MM.1S (cell line): ENCODE measurements around the gene CD44.

Experiments used
- DNase-seq: peaks from one replicate; pipeline ENCODE4 v3.0.0-alpha.2; 2015
- H2AFZ ChIP-seq: fragments of 300-600 bp; sonication (generic); 2 replicates; pipeline ENCODE4 v1.6.0; 2016; ENCODE audit warnings: antibody characterized with exemption, low read length
- H3F3A ChIP-seq: fragments of 300-600 bp; sonication (generic); 2 replicates; pipeline ENCODE4 v1.6.1; 2016; ENCODE audit warnings: mild to moderate bottlenecking, antibody characterized with exemption, low read length, moderate library complexity, mixed read lengths; ENCODE audit not compliant: insufficient read depth
- H3K27ac ChIP-seq: fragments of 300-600 bp; sonication (generic); 2 replicates; pipeline ENCODE4 v1.5.1; 2016; ENCODE audit warnings: mild to moderate bottlenecking, low read length
- H3K27me3 ChIP-seq: fragments of 300-600 bp; sonication (generic); replicated peaks from 2 replicates; pipeline ENCODE4 v1.6.0; 2016; ENCODE audit warnings: low read length; ENCODE audit not compliant: insufficient read depth
- H3K36me3 ChIP-seq: fragments of 300-600 bp; sonication (generic); replicated peaks from 2 replicates; pipeline ENCODE4 v1.6.1; 2016; ENCODE audit warnings: mild to moderate bottlenecking, low read length, mixed read lengths; ENCODE audit not compliant: insufficient read depth
- H3K4me1 ChIP-seq: fragments of 300-600 bp; sonication (generic); 2 replicates; pipeline ENCODE4 v1.6.1; 2016; ENCODE audit warnings: low read length, mixed read lengths
- H3K4me2 ChIP-seq: fragments of 300-600 bp; sonication (generic); 2 replicates; pipeline ENCODE4 v1.6.0; 2016; ENCODE audit warnings: low read depth, low read length
- H3K4me3 ChIP-seq: fragments of 300-600 bp; sonication (generic); 2 replicates; pipeline ENCODE4 v1.5.1; 2016; ENCODE audit warnings: low read length, mixed read lengths
- H3K79me2 ChIP-seq: fragments of 300-600 bp; sonication (generic); 2 replicates; pipeline ENCODE4 v1.6.1; 2016; ENCODE audit warnings: mixed run types, low read length, mixed read lengths
- H3K9ac ChIP-seq: fragments of 300-600 bp; sonication (generic); 2 replicates; pipeline ENCODE4 v1.6.1; 2016; ENCODE audit warnings: low read length, mixed read lengths
- H3K9me2 ChIP-seq: fragments of 300-600 bp; sonication (generic); replicated peaks from 2 replicates; pipeline ENCODE4 v1.6.1; 2016; ENCODE audit warnings: mild to moderate bottlenecking, low read length, mixed read lengths; ENCODE audit not compliant: insufficient read depth
- H3K9me3 ChIP-seq: fragments of 300-600 bp; sonication (generic); replicated peaks from 2 replicates; pipeline ENCODE4 v1.6.1; 2016; ENCODE audit warnings: mild to moderate bottlenecking, low read length, mixed read lengths; ENCODE audit not compliant: insufficient read depth
- H4K20me1 ChIP-seq: fragments of 300-600 bp; sonication (generic); 2 replicates; pipeline ENCODE4 v1.6.1; 2016; ENCODE audit warnings: mild to moderate bottlenecking, low read length, moderate library complexity, mixed read lengths; ENCODE audit not compliant: insufficient read depth
- EZH2 ChIP-seq: fragments of 300-600 bp; sonication (generic); optimal IDR thresholded peaks from 2 replicates; pipeline ENCODE3; 2017; ENCODE audit warnings: low read depth, mild to moderate bottlenecking, antibody characterized with exemption, low read length, mixed read lengths
- EZH2phosphoT487 ChIP-seq: fragments of 300-600 bp; sonication (generic); IDR thresholded peaks from 2 replicates; pipeline ENCODE4 v1.6.1; 2018; ENCODE audit warnings: antibody characterized with exemption, low read length
- TF ChIP-seq, protein P1 (sequence below): fragments of 300-600 bp; sonication (generic); IDR thresholded peaks from 2 replicates; pipeline ENCODE4 v1.5.1; 2016; ENCODE audit warnings: antibody characterized with exemption, low read length, mixed read lengths

CD44 gene

DNA sequence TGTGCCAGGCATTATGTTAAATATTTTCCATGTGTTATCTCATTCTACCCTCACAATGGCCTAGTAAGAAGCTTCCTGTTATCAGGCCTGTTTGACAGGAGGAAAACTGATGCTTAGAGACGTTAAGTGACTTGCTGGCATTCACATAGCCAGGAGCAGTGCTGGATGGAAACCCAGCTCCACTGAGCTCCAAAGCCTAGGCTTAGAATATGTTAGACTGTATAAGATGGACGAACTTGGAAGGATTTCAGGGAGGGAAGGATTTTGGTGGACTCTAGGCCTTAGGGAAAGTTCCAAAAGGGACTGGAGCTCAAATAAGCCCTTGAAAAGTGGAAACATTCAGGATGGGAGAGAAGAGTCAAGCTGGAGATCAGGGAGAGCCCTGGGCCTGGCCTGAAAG lies 2.1 kb downstream of the CD44 start:
- peak overlapping the region; percentile 95 for H3K27ac ChIP-seq

DNA sequence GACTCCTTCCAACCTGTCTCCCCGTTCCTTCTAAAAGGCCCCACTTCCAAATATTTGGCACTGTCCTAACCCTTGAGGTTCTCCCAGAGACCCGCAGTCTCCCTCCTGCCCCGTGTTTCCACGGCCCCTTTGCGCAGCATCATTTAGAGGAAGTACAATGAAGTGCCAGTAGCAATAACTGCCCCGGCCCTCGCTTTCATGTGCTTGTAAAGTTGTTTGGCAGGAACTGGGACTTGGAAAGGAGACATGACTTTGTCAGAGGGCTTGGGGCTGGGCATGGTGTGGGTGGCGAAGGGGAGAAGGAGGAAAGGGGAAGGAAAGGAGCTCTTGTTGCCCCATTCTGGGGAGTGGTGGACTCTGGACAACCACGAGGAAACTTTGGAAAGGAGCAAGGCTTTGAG lies 2.6 kb downstream of the CD44 start:
- H3F3A ChIP-seq = peaks cover 64% of the 10 kb centered on the region
- no peaks in the 10 kb centered on the region for H3K27me3 ChIP-seq
- no peaks in the 10 kb centered on the region for H3K36me3 ChIP-seq
- peaks cover 80% of the 10 kb centered on the region for H3K79me2 ChIP-seq
- no peaks in the 10 kb centered on the region for H3K9me3 ChIP-seq
- peak overlapping the region; percentile 95 for H3K27ac ChIP-seq
- peak overlapping the region; percentile 88 for H3K4me3 ChIP-seq
- H3K4me2 ChIP-seq = peak overlapping the region; percentile 95
- H2AFZ ChIP-seq = no peak overlapping the region
- no peaks in the 10 kb centered on the region for H4K20me1 ChIP-seq
- no peaks in the 10 kb centered on the region for H3K9me2 ChIP-seq
- TF ChIP-seq, protein P1, sequence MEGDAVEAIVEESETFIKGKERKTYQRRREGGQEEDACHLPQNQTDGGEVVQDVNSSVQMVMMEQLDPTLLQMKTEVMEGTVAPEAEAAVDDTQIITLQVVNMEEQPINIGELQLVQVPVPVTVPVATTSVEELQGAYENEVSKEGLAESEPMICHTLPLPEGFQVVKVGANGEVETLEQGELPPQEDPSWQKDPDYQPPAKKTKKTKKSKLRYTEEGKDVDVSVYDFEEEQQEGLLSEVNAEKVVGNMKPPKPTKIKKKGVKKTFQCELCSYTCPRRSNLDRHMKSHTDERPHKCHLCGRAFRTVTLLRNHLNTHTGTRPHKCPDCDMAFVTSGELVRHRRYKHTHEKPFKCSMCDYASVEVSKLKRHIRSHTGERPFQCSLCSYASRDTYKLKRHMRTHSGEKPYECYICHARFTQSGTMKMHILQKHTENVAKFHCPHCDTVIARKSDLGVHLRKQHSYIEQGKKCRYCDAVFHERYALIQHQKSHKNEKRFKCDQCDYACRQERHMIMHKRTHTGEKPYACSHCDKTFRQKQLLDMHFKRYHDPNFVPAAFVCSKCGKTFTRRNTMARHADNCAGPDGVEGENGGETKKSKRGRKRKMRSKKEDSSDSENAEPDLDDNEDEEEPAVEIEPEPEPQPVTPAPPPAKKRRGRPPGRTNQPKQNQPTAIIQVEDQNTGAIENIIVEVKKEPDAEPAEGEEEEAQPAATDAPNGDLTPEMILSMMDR = no peak
- no peak for TF ChIP-seq EZH2
- TF ChIP-seq EZH2phosphoT487 = no peak
- no peak for DNase-seq
- peak overlapping the region; percentile 97 for H3K9ac ChIP-seq
- peaks cover 54% of the 10 kb centered on the region for H3K4me1 ChIP-seq

More for the DNA sequence above, 2.1 kb downstream of the CD44 start:
- Histone ChIP-seq H3K9me2 (no peaks in the 10 kb centered on the region), H3K9ac (peak overlapping the region; percentile 97), H3K4me1 (peaks cover 49% of the 10 kb centered on the region), H3K4me3 (peak overlapping the region; percentile 88), H3K79me2 (peaks cover 75% of the 10 kb centered on the region), H3F3A (peaks cover 59% of the 10 kb centered on the region), H3K4me2 (peak overlapping the region; percentile 95), H2AFZ (no peak overlapping the region), H3K27me3 (no peaks in the 10 kb centered on the region), H3K9me3 (no peaks in the 10 kb centered on the region), H3K36me3 (no peaks in the 10 kb centered on the region), H4K20me1 (no peaks in the 10 kb centered on the region)
- no peak for DNase-seq
- TF ChIP-seq, protein P1 = no peak
- TF ChIP-seq EZH2 (no peak), EZH2phosphoT487 (no peak)

DNA sequence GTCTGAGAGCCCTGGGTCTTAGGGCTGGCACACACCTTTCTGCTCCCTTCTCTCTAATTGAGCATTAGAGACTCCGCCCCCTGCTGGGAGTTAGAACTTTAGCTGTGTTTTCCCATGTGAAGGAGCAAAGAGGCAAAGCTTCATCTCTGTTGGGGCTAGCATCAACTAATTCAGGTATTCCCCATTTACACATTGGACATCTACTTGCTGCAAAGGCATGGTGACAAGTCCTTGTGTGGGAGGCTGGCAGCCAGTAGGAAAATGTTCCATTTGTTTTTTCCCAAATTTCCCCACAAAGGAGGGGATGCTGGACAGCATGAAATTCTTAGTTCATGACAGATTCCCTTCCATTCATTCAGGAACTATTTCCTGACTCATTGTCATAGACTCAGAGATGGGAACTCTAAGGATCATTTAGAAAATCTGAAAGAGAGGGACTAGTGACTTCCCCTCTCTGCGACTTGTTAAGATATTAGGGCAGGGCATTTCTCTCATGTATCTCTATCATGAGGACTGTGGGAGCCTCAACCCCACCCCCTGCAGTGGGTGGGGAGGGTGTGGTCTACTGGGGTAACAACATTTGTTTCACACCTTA lies 3.6 kb downstream of the CD44 start:
- H3K27me3 ChIP-seq = no peaks in the 10 kb centered on the region
- TF ChIP-seq, protein P1 = peak; percentile 37
- TF ChIP-seq EZH2 = no peak
- no peak for TF ChIP-seq EZH2phosphoT487
- peak; percentile 59 for DNase-seq
- H3K4me3 ChIP-seq = peak overlapping the region; percentile 47
- H3K9me3 ChIP-seq = no peaks in the 10 kb centered on the region
- no peaks in the 10 kb centered on the region for H4K20me1 ChIP-seq
- H3K36me3 ChIP-seq = no peaks in the 10 kb centered on the region
- H3K79me2 ChIP-seq = peaks cover 90% of the 10 kb centered on the region
- H3K27ac ChIP-seq = peak overlapping the region; percentile 95
- no peaks in the 10 kb centered on the region for H3K9me2 ChIP-seq
- peak overlapping the region; percentile 97 for H3K9ac ChIP-seq
- peak overlapping the region; percentile 95 for H3K4me2 ChIP-seq
- H2AFZ ChIP-seq = no peak overlapping the region
- H3F3A ChIP-seq = peaks cover 64% of the 10 kb centered on the region
- peaks cover 60% of the 10 kb centered on the region for H3K4me1 ChIP-seq
